HT-29 (cell line): Measurements from ENCODE around the gene FBLN1. TPM values are rescaled to one million over a fixed set of nuclear protein-coding genes. Genes with fewer than 3 reads are reported as not detected.
A peak's percentile ranks its signal among the peaks of the same experiment; 100 is the strongest.

ENCODE experiments used
- DNase-seq: peaks from one replicate; pipeline ENCODE4 v3.0.0-alpha.2; 2015; ENCODE audit warnings: low spot score
- total RNA-seq: library from RNA; depleted of rRNA; stranded (reverse); fragments of >200 nt; shearing (Covaris generic); gene quantifications from 2 replicates; pipeline ENCODE4 v1.2.3, GENCODE V29; 2014

FBLN1 gene
- total RNA-seq, 1 experiment from 2014 or later: 0.43 TPM

DNA sequence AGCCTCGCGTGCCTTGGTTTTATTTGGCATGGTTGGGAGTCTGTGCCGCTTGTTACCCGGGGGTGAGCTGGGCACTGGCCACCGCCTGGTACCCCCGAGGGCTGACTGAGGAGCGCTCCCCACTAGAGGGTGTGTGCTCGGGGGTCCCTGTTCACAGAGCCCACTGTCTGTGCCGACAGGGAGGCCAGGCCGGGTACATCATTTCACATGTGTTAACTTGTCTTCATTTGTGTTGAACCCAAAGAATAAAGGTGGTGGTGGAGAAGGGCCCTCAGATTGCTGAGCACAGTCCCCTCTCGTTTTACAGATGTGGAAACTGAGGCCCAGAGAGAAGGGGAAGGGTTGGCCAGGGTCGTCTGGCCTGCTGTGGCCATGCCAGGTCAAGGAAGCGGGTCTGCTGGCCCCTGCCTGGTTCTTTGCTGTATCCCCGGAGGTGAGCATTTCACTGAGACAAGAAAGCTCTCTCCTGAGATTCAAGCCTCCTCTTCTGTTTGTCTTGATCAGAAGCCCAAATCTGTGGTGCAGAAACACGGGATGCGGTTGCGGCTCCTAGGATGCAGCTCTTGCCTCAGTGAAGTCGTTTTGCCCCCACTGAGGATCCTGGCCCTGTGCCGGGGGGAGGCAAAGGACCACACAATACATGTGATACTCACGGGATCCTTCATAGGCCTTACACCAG is 60.8 kb downstream of the FBLN1 start:
- DNase-seq: no peak

DNA sequence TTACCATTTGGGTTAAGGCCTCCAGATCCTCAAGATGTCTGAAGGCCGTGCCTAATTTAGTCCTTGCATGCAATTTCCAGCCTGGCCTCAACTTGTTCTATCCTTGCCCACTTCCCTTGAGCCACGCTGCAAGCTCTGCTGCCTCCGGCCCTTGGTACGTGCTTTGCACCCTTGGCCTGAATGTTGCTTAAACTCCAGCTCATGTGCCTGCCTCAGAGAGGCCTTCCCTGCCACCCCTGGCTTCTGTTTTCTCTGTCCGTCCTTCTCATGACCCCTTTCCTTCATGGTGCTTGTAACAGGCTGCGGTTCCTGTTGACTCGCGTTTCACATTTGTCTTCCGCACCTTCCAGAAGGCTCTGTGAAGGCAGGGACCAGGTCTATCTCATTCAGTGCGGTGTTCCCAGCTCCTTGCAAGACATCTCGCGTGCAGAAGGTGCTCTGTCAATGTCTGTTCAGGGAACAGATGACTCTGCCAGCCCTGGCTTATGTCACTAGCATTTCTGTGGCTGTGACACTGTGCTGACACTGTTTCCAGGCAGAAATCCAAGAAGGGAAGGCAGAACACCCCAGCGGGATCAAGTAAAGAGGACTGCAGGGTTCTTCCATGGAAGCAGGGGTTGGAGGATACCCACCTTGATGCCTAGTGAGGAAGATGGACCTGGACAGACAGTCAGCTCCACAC is 61.8 kb downstream of the FBLN1 start:
- DNase-seq: no peak

DNA sequence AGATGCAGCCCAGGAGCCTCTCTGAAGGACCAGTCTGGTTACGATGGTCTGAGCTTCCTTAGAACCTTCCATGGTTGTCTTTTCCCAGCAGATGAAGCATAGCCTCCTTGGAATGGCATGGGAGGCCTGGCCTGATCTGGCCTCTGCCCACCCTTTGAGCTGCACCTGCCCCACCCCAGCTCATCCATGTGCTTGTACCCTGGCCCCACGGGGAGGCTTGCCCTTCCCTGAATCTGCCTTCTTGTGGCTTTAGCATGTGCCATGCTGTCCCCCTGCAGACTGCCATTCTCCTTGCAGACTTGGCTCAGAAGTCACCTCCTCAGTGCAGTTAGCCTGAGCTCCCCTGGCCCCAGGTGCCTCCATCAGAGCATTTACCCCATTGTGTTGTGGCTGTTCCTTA is 62.5 kb downstream of the FBLN1 start:
- DNase-seq: no peak

DNA sequence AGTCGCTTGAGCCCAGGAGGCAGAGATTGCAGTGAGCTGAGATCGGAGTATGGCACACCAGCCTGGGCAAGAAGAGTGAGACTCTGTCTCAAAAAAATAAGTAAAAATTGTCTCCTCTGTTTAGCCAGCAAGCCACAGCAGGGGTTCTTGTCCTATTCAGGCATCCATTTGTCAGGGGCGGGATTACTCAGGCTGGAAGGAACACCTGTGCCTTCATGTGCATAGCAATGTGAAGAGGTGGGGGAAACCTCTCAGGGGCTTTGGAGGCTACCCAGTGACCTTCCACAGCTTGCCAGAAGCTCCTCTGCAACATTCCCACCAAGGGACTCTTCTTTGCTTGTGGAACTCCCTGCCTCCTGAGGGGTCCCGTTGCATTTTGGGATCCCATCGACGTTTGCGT is 63.3 kb downstream of the FBLN1 start:
- no peak for DNase-seq

DNA sequence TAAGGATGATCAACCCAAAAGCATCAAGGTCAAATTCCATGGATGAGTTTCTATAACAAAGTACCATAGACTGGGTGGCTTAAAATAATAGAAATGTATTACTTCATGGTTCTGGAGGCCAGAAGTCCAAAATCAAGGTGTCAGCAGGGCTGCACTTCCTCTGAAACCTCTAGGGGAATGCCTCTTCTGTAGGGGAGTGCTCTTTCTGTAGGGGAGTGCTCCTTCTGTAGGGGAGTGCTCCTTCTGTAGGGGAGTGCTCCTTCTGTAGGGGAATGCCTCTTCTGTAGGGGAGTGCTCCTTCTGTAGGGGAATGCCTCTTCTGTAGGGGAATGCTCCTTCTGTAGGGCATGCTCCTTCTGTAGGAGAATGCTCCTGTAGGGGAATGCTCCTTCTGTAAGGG is 65.5 kb downstream of the FBLN1 start:
- DNase-seq: no peak

DNA sequence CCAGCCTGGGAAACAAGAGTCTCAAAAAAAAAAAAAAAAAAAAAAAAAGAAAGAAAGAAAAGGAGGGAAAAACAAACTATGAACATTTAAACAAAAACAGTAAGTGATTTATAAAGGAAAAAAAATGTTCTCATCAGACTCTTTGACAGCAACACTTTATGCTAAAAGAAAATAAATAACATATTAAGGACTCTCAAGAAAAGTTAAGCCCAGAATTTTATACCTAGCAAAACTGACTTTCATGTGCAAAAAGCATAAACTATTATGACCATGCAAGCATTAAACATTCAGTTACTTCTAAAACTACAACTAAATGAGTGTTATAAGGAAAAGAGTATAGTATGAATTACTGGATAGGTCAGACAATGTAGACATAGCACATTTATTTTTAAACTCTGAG is 68.4 kb downstream of the FBLN1 start:
- DNase-seq: no peak

DNA sequence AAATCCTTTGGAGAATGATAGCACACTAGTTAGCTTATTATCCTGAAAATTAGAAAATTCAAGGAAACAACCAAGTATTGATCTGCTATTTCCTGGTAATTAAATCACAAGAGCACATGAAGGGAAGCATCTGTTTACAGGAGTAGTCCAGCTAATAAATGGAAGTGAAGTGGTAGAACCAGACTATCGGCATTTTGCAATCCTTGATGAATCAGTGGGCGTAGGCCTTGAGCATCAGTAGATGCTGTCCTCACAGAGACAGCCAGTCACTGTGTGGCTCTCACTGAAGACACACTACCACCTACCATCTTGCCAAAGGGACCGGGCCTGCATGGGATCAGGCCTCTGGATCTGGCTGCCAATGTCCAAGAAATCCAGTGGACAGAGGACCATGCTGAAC is 69.8 kb downstream of the FBLN1 start:
- peak; percentile 74 for DNase-seq

DNA sequence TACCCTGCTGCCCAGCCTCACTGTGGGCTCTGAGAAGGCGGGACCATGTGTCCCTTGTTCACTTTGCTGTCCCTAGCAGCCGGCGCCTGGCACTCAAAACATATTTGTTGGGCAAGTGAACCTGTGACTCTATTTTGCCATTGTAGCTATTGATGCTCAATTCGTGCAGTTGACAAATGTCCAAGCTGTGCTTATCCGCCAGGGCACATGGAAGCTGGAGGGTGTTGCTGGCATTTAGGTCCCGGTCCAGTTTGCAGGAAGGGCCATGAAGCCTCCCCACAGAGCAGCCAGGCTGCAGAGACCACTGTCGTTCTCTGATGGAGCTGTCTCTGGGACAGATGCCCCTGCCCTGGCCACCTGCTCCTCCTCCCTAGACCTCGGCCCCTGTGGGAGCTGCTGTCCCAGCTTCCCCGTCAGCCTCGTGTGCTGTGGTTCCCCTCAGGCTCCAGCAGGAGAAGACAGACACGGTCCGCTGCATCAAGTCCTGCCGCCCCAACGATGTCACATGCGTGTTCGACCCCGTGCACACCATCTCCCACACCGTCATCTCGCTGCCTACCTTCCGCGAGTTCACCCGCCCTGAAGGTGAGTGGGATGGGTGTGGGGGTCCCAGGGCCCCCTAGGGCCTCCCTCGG is 71.5 kb downstream of the FBLN1 start:
- DNase-seq: peak; percentile 39

DNA sequence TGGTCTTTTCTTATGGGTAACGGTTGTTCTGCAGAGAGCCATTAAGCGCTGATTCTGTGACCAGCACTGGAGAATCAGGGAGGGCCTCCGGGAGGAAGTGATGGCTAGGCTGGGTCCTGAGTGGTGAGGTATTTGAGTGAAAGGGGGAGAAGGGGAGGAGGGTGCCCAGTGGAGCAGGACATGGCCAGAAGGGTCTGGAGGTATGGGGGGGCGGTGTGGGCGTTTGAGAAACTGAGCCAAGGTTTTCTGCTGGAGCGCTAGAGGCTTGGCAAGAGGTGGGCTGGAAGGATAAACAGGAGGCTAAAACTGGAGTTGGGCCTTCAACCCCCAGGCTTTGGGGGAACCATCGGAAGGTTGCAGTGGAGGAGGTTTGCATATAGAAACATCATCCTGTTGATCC is 72.5 kb downstream of the FBLN1 start:
- no peak for DNase-seq

DNA sequence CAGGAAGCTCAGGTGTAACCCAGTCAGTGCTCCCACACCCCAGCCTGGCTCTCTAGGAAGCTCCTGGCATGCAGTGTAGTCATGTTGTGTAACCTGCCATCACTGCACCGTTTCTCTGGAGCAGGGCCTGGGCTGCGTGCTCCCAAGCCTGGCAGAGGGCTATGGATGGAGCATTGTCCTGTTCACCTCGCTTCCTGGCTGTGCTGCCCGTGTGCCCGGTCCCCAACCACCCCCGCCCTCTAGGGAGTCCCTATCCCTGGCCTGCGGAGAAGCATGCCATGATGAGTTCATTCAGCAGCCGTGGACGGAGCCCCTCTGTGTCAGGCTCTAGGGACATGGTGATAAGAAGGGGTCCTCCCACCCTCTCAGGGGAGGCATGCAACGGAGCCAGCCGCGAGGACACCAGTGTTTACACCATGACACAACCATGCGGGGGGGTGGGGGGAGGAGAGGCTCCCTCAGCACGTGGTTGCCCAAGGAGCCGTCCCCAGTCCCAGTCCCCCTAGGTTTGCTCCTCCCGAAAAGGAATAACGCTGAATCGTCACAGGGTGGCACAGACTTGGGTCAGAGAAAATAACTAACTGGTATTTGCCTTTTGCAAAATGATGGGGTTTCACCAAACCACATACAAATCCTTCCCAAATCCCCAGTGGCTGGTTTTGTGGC is 73.1 kb downstream of the FBLN1 start:
- DNase-seq: no peak

DNA sequence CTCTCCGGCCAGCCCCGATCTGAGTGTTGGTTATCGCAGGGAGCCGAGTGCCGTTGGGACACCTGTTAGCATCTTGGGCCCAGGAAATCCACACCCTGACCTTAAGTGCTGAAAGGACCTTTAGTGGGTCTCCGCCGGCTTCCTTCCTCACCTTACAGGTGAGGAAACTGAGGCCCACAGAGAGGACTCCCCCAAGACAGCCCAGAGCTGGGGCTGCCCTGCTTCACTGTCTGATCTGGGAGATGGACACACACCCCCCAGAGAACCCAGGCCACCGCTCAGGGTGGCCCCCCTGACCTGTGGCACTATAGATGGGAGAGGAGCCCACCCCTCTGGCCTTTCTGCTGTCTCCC is 73.6 kb downstream of the FBLN1 start:
- no peak for DNase-seq

DNA sequence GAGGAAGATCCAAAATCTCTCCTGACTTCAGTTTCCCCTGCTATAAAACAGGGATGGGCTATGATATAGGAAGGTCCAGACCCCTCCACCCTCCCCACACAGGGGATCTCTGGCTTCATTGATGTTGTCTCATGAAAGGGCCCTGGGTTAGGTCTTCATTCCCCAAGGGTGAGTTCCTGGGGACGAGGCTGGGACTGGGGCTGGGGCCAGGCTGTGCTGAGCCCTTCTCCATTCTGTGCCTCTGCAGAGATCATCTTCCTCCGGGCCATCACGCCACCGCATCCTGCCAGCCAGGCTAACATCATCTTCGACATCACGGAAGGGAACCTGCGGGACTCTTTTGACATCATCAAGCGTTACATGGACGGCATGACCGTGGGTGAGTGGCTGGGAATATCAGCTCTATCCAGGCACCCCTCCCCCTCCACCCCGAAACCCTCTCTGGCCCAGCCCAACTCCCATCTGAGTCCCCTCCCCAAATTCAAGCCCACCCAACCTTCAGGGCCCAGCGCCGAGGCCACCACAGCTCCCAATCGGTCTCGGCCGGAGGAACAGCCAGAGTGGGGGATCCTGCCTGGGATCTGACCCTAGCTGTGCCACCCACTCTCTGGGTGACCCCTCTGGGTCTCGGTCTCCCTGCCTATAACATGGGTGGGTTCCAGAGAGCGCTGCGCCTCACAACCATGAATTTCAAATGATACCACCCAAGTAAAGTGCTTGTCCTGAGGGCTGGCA is 74.2 kb downstream of the FBLN1 start:
- DNase-seq: no peak

DNA sequence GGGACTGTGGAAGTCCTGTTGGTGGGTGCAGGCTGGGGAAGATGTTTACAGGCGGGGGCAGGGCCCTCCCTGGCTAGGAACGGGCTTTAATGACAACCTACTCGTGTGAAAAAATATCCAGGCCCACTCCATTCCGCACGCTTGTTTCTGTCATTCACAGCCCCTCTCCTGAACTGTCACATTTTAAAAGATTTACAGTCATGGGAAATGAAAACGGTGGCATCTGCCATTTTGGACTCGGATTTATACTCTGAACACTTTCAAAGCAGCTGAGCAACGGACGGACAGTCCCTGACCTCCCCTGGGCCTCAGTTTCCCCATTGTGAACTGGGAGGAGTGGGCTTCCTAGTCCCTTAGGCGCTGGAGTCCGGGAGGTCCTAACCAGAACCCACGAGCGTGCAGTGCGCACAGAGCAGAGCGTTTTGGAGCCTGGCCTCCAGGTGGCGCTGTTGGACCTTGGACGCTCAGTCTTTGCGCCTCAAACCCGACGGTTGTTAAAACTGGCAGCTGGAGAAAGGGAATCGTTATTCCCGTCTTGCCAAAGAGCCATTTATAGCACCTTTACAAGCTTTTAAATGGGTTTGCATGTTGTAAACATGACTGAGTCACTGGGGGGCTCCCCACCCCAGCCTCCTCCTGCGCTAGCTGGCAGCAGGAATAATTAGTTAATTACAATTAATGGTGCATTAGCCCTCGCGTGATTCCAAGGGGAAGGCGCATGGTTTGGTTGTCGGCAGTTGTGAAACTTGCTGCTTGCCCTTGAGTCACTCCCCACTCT is 75.3 kb downstream of the FBLN1 start:
- peak; percentile 88 for DNase-seq

DNA sequence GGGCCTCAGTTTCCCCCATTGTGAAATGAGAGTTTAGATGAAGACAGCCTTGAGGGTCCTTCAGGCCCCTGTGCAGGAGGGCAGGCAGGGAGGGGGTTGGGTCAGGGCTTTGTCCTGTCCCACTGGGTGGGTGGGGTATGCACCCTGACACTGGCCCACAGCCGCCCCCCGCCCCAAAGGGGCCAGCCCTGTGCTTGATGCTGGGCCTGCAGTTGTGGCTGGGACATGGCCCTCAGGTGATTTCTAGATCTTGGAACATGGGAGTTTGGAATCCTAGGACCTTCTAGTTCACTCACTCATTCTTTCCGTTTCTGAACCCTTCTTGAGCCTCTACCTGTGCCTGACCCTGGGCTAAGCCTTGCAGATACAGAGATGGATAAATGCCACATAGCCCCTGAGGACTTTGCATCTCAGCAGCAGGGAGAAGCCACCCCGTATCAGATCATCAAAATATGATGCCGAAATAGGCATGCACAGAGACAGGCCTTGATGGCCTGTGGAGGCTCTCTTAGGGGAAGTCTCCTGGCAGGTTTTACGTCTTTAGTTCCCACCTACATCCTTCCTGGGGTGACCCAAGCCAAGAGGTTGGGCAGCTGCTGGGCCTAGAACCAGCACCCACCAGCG is 76.0 kb downstream of the FBLN1 start:
- no peak for DNase-seq

DNA sequence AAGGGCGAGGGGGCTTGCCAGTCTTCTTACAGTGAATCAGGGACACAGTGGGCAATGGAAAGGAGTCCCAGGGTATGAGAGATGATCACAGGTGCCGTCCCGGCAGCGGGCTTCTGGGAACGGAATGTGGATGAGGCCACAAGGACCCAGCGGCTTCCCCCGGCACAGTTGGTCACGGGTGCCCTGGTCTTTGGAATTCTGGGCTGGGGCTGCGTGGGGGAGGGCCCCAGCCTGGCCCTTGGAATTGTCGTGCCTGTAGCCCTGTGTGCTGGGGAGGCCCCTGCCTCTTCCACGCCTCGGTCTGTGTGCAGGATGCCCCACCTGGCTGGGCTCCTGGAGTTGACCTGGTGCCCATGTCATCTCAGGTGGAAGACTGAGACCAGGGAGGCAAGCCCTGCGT is 76.6 kb downstream of the FBLN1 start:
- no peak for DNase-seq

DNA sequence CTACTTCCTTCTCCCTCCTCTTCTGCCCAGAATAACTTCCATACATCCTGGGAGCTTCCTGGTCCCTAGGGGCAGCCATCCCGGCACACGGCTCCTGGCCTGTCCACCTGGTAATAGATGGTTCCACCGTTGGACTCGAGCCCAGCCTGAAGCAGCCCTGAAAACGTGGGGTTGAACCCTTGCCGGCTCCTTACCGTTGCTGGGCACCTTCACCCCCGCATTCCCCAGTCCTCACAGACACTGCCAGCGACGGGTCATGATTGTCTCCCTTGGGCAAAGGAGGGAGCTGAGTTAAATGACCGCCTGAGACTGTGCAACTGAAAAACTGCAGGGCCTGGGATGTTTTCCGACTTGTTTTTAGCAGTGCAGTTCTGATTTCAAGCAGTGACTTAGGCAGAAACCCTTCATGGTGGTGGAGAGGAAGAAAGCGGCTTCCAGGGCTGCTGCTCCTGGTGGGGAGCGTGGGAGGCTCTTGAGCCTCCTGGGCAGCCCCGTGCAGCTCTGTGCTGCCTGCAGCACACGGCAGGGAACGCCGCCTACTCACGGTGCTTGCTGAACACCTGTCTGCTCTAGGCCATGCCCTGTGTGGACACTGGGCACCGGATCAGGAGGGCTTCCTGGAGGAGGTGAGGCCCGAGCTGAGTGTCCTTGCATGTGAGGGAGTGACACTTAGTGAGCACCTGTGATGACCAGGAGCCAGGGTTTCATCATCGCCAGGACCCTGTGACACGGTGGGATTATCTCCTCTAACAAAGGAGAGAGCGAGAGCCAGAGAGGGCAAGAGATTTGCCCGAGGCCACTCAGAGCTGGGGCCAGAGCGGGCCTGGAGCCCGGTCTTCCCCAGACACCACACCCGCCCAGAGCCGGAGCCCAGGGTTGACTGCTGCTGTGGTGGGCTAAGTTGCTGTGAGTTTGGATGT is 77.4 kb downstream of the FBLN1 start:
- DNase-seq: no peak

DNA sequence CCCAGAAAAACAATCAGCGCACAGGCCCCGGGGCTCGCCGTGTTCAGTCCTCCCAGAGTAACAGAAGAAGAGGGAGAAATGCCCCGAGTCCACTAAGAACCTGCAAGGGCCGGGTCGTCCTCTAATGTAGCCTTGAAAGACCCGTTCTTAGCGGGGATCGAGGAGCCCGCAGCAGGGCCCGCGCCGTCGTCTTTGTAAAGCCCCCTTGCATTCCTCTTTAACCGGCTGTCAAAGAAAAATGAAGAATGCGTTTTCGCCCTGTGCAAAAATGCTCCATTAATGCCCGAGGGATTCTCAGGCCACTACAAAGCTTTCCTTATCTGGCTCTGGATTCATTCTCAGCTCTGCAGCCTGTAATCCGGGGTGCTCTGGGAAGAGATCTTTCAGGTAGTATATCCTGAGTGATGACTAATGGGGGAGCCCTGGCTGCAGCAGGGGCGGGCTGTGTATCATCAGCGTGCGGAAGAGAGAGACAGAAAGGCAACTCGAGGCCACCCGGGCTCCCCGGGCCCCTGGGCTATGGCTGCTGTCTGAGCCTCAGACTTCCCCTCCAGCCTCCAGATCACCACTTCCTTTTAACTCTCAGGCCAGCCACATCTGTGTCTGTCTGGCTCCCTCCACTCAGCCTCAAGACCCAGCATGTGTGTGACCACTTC is 78.2 kb downstream of the FBLN1 start:
- no peak for DNase-seq

DNA sequence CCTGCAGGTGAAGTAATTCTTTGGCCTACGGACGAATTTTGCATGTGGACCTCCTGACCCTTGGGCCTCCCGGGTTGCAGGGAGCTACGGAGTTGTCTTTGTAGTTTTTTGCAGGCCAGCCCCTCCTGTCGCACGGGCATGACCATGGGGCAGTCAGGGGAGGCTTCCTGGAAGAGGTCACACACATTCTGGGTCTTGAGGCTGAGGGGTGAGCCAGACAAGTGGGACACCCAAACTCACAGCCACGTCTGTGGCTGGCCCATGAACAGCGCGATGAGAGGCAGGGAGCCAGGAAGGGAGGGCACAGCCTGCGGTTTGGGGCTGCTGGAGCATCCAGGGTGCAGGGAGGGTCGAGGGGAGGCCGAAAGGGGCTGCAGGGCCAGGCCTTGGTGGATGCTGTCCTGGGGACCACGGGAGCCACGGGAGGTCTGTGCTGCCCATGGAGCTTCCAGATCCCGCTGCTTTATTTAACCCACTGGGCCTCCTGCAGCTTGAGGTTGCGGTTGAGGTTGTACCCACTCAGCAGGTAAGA is 78.9 kb downstream of the FBLN1 start:
- DNase-seq: no peak
